Right lung (tissue), 5 donors: Measurements from ENCODE around the gene PLTP. TPM values are rescaled to one million over a fixed set of nuclear protein-coding genes. Genes with fewer than 3 reads are reported as not detected.
"Not testable (repeated sequence)": the region's sequence is repeated elsewhere in the genome, so short reads cannot be mapped to it uniquely, and the experiment has no call there.

ENCODE experiments used
- DNase-seq, 2 donors: peaks; one replicate each; pipeline ENCODE4 v3.0.0-alpha.2; 2013
- polyA plus RNA-seq, 5 donors: library from polyadenylated mRNA; unstranded; fragments of 120-200 nt; gene quantifications; one replicate each; pipeline versions ENCODE4 v1.2.1 to v1.2.3, GENCODE V29; 2013; ENCODE audit warnings: inconsistent platforms in 1 of 5, low replicate concordance in 1 of 5; ENCODE audit not compliant: insufficient read length in 5 of 5, insufficient read depth in 1 of 5

PLTP gene
- polyA plus RNA-seq, 5 donors = 36.4 to 72.4 (median 44.1) TPM

GRCh38 chr20:45946149-45946970, 34.4 kb upstream of the PLTP start:
- no peak for DNase-seq

DNA sequence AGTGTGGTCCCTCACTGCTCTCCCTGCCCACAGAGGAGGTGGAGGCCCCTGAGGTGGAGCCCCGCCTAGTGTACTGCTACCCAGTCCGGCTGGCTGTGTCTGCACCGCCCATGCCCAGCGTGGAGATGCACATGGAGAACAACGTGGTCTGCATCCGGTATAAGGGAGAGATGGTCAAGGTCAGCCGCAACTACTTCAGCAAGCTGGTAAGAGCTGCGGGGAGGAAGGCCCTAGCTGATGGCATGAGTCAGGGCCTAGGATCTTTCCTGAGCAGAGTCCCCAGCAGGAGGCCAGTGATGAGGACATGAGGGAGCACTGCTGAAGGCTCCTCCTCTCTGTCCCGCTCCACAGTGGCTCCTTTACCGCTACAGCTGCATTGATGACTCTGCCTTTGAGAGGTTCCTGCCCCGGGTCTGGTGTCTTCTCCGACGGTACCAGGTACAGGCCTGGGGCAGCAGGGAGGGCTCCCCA, 33.8 kb upstream of the PLTP start:
- no peak for DNase-seq

DNA sequence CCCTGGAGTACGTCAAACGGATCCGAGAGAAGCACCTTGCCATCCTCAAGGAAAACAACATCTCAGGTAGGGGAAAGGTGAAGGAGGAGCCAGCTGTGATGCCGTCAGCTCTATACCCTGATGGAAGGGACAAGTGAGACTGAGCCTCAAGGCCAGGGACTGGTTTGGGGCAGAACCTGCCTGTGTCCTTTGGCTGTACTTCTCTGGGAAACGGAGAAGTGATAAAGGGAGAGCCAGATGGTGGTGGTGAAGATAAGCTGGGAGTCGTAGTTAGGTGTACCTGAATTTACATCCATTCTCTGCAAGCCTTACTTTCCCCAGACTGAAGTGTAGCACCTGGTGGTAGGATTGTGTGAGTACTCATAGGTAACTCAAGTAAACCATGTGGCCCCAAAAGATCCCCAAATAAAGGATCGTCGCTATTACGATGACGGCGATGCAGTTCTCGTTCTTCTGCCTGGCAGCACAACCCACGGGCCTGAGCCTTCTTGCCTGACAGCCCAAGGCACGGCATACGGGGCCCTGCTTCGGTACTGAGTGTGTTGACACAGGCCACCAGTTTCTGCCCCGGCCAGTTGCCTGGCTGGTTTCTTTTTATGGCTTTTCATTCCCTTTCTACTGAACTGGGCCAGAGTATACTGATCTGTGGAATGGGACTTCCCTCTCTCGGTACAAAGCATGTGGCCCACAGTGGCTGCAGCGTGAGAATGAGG, 33.2 kb upstream of the PLTP start:
- no peak for DNase-seq

DNA sequence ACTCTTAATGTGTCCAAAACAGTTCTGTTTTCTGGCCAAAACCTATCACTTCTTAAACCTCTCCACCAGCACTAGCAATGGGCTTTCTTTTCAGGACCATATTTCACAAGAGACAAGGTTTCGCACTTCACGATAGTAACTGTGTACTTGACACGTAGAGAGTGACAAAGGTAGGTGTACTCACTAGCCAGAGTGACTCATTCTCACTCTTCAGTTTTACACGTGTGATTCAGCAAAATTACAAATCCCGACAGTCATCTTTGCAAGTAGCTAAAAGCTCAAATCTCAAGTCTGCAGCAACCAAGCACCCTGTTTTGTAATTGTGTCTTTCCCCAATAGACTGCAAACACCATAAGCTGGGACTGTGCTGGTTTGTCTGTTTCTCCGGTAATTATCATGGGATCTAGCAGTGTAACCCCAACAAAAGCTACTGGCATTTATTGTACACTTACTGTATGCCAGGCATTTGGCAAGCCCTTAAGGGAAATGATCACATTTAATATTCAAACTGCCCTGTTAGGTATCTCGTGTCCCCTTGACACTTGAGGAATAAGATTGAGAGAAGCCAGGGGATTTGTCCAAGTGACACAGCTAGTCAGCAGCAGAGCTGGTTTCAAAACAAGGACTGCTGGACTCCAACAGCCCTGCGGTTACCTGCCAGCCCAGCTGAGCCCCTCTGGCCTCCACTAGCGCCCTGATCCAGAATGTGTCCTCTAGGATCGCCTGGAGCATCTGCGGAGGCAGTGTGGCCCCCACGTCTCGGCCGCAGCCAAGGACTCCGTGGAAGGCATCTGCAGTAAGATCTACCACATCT, 32.4 kb upstream of the PLTP start:
- DNase-seq = no peak

GRCh38 chr20:45943613-45944012, 31.7 kb upstream of the PLTP start:
- no peak for DNase-seq

GRCh38 chr20:45940469-45940868, 28.5 kb upstream of the PLTP start:
- no peak for DNase-seq

DNA sequence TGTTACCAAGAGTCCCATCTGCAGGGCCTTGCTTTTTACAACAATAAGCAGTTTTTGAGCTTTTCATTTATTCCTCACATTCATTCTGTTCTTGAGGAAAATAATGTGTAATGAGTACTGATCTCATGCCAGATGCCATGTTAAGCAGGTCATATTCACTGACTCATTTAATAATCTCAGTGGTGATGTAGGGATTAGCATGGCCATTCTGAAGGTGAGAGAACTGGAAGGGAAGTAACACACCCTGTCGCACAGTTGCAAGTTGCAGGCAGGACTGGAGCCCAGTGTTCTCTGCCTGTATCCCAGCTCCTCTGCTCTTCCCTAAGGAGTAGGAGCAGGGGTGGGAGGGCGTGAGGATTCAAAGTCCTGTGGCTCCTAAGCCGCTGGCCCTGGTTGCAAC, 28.1 kb upstream of the PLTP start:
- no peak for DNase-seq

DNA sequence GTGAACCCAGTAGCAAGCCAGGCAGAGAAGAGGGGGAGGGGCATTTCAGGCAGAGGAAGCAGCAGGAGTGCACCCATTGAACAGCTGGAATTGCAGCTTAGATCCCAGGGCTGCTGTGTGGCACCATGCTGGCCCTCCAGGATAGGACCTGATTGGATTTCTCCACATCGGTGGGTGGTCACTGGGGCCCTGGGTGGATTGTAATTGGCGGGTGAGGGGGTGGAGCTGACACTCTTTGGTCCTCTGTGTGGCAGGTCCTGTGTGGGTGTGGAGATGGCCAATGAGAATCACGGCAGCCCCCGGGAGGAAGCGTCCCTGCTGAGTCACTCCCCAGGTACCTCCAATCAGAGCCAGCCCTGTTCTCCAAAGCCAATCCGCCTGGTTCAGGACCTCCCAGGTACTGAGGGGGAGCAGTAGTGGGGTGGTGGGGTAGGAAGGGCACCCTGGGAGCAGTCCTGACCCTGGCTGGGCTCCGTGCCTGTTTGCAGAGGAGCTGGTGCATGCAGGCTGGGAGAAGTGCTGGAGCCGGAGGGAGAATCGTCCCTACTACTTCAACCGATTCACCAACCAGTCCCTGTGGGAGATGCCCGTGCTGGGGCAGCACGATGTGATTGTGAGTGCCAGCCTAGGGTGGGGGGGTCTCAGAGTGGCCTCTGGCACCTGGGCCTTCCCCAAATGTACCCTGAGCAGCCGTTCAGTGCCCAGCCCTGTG, 26.9 kb upstream of the PLTP start:
- no peak for DNase-seq

DNA sequence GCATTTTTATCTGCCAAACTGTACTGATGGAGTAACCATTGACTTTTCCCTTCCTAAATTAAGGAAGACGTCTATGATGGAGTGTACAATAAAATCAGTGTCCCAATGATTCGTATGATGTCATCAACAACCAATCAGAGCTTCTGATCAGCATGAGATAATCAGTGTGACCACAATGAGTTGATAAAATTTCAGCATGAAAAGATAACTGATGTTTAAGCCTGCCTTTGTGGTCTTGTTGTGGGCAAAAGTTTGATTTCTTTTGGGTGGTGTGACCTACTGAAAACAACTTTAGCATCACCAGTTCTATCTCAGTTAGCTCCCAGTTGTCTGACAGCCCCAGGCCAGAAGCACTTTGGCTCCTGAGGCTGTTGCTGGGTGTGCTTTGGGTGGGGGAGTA, 25.8 kb upstream of the PLTP start:
- no peak for DNase-seq

DNA sequence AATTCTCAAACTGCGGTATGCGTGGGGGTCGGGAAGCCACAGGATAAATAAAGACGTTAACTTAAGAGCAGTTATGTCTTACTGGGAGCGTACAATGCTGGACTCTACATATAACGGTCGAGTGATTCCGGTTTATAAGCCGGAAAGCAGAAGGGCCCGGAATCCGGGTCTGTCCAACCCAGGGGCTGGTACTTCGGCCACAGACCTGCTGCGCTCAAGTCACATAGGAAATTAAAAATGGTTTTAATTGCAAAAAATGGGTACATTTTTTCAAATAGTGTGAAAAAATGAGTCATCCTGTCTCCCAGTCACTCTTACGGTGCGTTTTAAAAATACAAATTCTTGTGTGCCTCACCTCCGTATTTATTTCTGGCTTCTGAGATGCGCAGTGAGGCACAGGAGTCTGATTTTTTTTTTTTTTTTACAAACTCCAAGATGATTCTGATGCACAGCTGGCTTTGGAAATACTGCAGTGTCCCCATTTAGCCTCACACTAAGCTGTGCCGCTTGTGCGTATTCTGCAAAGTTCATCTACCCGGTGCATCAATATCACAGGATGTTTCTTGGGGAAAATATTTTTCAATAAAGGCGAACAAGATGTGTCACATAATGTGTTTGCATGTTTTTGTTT, 23.6 kb upstream of the PLTP start:
- DNase-seq = no peak

DNA sequence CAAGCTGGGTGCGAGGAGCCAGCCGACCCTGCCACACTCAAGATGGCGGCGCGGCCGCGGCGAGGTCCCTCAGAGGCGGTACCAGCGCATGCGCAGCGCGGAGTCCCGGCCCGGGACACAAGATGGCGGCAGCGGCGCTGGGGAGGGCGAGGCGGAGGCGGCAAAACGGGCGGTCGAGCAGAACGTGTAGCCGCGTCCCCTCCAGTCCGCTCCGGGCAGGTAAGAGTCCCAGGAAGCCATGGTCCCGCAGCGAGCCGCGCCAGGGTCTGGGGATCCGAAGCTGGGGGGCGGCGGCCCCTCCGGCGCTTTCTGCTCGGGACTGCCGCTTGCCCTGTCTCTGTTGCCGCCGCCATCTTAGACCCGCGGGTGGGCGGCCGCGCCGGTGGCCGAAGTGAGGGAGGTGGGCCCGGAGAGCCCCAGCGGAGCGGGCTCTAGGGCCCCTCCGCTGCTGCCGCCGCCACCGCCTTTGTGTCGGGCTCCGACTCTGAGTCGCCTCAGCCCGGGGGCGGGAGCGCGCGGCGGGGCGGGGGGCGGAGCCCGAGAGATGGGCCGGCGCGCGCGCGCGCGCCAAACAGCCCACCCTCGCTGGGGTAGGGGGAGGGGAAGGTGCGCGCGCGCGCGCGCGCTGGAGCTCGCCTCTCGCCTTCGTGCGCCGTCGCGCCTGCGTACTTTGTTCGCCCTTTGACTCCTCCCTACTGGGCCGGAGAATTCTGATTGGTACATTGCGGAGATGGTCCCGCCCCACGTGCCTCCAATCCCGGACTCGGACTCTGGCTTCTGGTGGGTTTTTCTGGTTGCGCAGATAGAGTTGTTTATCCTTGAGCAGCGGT, 22.8 kb upstream of the PLTP start, which contains the start of gene PCIF1:
TSS of gene PCIF1 (plus strand) at position 98 of the 830 bp plus-strand sequence. CDS start 4,317 bp downstream, outside the sequence.
- DNase-seq = peak; percentile 99 to 100

DNA sequence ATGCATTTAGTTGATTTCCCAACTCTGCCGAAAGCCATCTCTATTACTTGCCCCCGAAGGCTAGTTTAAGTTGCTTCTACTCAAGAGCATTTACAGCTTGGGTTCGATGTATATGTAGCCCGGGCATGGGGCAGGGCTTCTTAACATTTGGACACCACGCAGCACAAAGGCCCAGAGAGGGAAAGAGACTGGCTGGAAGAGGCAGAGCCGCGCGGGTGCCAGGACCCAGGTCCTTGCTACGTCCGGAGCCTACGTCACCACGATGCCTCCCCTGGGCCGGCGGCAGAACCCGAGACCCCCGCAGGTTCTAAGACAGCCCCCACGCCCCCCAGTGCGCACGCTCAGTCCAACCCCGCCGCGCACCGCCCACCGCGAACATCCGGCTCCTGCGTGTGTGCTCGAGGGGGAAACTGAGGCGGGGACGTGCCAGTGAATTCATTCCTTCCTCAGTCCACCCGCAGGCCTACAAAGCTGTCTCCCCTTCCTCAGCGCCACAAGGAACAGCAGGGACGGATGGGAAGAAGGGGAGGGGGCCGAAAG, 22.2 kb upstream of the PLTP start:
- DNase-seq = no peak

- DNase-seq = peak; percentile 44 to 52
These were observed 21.5 kb upstream of the PLTP start for GRCh38 chr20:45933266-45934045.

- not testable (repeated sequence) for DNase-seq
These were observed 19.7 kb upstream of the PLTP start for GRCh38 chr20:45931680-45932079.

DNA sequence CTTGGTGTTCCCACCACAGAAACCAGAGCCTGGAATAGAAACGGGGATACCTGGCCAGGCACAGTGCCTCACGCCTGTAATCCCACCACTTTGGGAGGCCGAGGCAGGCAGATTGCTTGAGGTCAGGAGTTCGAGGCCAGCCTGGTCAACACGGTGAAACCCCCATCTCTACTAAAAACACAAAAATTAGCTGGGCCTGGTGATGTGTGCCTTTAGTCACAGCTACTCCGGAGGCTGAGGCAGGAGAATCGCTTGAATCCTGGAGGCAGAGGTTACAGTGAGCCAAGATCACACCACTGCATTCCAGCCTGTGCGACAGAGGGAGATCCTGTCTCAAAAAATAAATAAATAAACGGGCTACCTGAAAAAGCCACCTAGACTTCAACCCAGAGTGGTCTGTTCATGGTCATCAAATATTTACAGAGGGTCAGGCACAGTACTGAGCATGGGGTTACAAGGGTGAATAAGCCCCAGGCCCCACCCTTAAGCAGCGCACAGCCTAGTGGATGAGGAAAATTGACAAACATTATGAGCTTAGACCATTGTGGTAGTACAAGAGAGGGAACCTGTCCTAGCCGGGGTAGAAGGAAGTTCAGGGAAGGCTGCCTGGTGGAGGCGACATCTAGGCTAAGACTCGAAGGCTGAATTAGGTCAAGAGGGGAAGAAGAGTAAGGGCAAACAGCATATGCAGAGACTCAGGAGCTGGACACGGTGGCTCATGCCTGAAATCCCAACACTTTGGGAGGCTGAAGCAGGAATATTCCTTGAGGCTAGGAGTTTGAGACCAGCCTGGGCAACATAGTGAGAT, 15.3 kb upstream of the PLTP start:
- no peak for DNase-seq

DNA sequence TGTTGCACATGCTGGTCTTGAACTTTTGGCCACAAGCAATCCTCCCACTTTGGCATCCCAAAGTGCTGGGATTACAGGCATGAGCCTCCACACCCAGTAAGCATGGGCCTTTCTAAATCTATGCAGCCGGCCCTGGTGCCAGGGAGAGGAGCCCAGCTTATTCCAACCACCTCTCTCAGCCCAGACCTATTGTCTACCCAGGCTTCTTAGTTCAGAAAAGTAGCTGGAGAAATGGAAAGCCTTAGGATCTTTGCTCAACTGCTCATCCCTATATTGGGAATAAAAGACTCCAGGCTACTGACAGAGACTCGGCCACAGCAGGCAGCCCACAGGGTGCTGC, 14.7 kb upstream of the PLTP start:
- no peak for DNase-seq

- no peak for DNase-seq
These were observed 14.0 kb upstream of the PLTP start for GRCh38 chr20:45925821-45926506.
